Ovary (tissue), 3 donors: Measurements from ENCODE around the gene LRRC61.

Source experiments
- CTCF ChIP-seq, 3 donors: fragments of 450-650 bp in 2 of 3; fragments of 200-600 bp in 1 of 3; IDR thresholded peaks; one replicate each; pipeline versions ENCODE4 v1.5.1 to v1.8.0; 2016 to 2022; ENCODE audit warnings: antibody characterized with exemption in 3 of 3, mild to moderate bottlenecking in 1 of 3
- POLR2A ChIP-seq: fragments of 450-650 bp; IDR thresholded peaks from one replicate; pipeline ENCODE4 v1.6.1; 2017; ENCODE audit warnings: antibody characterized with exemption, mild to moderate bottlenecking, moderate library complexity
- donor health status: DM: no; HTN: no; CAD: no.

- TF ChIP-seq POLR2A (no peak), CTCF (IDR thresholded peaks at IDR 0.05) (no peak)
Measured at GRCh38 chr7:150325901-150326300, 2.7 kb downstream of the LRRC61 start.
